GM12801 (cell line): ENCODE results near the gene CIBAR2.

Experiments used
- TF ChIP-seq, protein P1 (sequence below): IDR thresholded peaks from one replicate; pipeline ENCODE4 v1.5.1; 2011; ENCODE audit warnings: control low read depth; ENCODE audit not compliant: insufficient read length; ENCODE audit errors: extremely low read depth

Gene CIBAR2

DNA sequence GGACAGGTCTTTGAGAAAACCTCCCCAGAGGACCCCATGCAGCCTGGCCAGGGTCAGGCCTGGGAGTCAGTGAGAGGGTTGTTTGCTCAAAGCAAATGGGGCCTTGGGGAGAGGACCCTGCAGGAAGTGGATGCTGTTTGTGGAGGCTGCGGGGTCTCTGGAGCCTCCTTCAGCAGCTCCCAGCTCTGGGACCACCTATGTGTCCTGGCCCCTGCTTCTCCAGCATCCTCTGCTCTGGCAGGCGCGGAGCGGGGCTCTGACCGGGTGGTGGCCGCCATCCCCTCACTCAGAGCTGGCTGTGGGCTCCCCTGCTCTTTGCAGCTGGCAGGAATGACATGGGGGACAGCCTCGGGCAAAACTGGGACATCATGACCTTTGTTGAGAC, 29.8 kb upstream of the CIBAR2 start:
- TF ChIP-seq, protein P1, sequence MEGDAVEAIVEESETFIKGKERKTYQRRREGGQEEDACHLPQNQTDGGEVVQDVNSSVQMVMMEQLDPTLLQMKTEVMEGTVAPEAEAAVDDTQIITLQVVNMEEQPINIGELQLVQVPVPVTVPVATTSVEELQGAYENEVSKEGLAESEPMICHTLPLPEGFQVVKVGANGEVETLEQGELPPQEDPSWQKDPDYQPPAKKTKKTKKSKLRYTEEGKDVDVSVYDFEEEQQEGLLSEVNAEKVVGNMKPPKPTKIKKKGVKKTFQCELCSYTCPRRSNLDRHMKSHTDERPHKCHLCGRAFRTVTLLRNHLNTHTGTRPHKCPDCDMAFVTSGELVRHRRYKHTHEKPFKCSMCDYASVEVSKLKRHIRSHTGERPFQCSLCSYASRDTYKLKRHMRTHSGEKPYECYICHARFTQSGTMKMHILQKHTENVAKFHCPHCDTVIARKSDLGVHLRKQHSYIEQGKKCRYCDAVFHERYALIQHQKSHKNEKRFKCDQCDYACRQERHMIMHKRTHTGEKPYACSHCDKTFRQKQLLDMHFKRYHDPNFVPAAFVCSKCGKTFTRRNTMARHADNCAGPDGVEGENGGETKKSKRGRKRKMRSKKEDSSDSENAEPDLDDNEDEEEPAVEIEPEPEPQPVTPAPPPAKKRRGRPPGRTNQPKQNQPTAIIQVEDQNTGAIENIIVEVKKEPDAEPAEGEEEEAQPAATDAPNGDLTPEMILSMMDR, result no peak

GRCh38 chr16:85141491-85142128, 29.3 kb upstream of the CIBAR2 start:
- TF ChIP-seq, protein P1, result no peak

DNA sequence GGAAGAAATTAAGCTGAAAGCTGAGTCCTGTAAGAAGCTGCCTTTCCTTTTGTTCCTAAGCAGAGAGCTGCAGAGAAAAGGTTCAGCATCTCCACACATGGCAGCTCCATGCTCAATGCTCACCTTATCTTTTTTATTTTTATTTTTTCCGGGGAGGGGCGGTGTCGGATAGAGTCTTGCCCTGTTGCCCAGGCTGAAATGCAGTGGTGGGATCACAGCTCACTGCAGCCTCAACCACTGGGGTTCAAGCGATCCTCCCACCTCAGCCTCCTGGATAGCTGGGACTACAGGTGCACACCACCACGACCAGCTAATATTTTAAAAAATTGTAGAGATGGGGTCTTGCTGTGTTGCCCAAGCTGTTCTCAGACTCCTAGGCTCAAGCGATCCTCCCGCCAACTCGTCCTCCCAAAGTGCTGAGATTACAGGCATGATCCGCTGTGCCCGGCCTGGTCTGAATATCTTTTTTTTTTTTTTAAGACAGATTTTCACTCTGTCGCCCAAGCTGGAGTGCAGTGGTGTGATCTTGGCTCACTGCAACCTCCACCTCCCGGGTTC, 28.3 kb upstream of the CIBAR2 start:
- TF ChIP-seq, protein P1, result no peak

- TF ChIP-seq, protein P1, result no peak
These were observed 27.6 kb upstream of the CIBAR2 start for GRCh38 chr16:85139881-85140339.

GRCh38 chr16:85138825-85139627, 26.8 kb upstream of the CIBAR2 start:
- TF ChIP-seq, protein P1, result no peak

DNA sequence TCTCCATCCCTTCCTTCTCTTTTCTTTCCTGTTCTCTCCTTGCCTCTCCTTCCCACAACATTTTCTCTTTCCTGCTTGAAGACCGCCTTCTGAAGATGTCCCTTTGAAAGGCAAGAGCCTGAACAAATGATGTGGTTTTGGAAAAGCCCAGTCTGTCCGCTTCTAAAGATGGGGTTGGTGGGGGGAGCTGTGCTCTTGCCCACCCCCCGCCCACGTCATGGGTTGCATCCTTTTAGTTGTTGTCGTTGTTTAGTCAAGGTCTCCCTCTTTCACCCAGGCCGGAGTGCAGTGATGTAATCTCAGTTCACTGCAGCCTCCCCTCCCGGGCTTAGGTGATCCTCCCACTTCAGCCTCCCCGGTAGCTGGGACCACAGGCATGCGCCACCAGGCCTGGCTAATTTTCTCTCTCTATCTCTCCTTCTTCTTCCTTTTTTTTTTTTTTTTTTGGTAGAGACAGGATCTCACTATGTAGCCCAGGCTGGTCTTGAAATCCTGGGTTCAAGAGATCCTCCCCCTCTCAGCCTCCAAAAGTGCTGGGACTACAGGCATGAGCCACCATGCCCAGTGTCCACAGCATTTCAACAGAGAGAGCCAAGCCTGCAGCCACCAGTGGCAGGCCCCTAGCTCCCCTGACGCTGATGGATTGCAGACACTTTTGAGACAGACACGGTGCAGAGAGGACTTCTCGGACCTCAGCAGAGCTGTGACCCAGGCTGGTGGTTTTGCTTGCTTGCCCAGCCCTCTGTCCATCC, 26.0 kb upstream of the CIBAR2 start:
- TF ChIP-seq, protein P1, result no peak
